Right lobe of liver (tissue), 4 donors: ENCODE results near the gene FER.

Experiments used
- CTCF ChIP-seq, 4 donors: fragments of 200-600 bp in 3 of 4; fragments of 450-650 bp in 1 of 4; IDR thresholded peaks; one replicate each; pipeline versions ENCODE4 v1.5.1 to v1.8.0; 2016 to 2022; ENCODE audit warnings: antibody characterized with exemption in 4 of 4, mild to moderate bottlenecking in 2 of 4
- POLR2A ChIP-seq: fragments of 450-650 bp; IDR thresholded peaks from one replicate; pipeline ENCODE4 v1.6.1; 2017; ENCODE audit warnings: antibody characterized with exemption, mild to moderate bottlenecking
- donor health status: DM: no; HTN: no; CAD: no.
- donor health status: DM: no; HTN: no; CAD: no.
- donor health status: DM: no; HTN: yes; CAD: no.

- TF ChIP-seq CTCF (IDR thresholded peaks at IDR 0.05) = no peak
- no peak for TF ChIP-seq POLR2A
Observed at GRCh38 chr5:109173036-109173794, 425.5 kb downstream of the FER start.
